A549 (cell line): Measurements from ENCODE around the gene TBC1D4. TPM values are rescaled to one million over a fixed set of nuclear protein-coding genes. Genes with fewer than 3 reads are reported as not detected.

Experiments
- ATAC-seq, 2 experiments: fragments of 200-7000 bp in 1 of 2; fragments of >200 bp in 1 of 2; cut with Nextera tagmentation in 1 of 2; cut with Tn5 transposase in 1 of 2; 3 replicates each; pipeline versions ENCODE4 v1.8.0 to v1.9.1; 2018 to 2020; ENCODE audit warnings: mild to moderate bottlenecking in 1 of 2, moderate library complexity in 1 of 2
- CTCF ChIA-PET: fragments of 300-600 bp; sonication (Branson Sonifier 250); formaldehyde crosslinking; extraction: SDS; loops from one replicate; lab custom pipeline; 2021; ENCODE audit warnings: antibody characterized with exemption, inconsistent platforms; lab: Yijun Ruan, JAX
- POLR2A ChIA-PET: fragments of 350-600 bp; formaldehyde crosslinking; extraction: SDS; loops from one replicate; lab custom pipeline; 2021; ENCODE audit warnings: antibody characterized with exemption, inconsistent platforms; lab: Yijun Ruan, JAX
- DNase-seq, 2 experiments: peaks; one replicate each; pipeline versions ENCODE4 v3.0.0 to v3.0.0-alpha.2; 2011 to 2016; ENCODE audit warnings: low read depth in 1 of 2, low spot score in 1 of 2
- FAIRE-seq: peaks from 2 replicates; lab custom pipeline; 2011; peaks lifted over from hg19 to GRCh38; lab: Jason Lieb, UNC
- H3K27ac ChIP-seq, 2 experiments: fragments of >200 bp; sonication (Bioruptor Twin); formaldehyde crosslinking; 3 replicates each; pipeline ENCODE4 v1.5.1; 2016 to 2017
- H3K4me1 ChIP-seq: fragments of >200 bp; sonication (Bioruptor Twin); formaldehyde crosslinking; 3 replicates; pipeline ENCODE4 v1.6.1; 2016
- H3K4me2 ChIP-seq: fragments of >200 bp; sonication (Bioruptor Twin); formaldehyde crosslinking; 3 replicates; pipeline ENCODE4 v1.6.1; 2016
- H3K4me3 ChIP-seq: fragments of >200 bp; sonication (Bioruptor Twin); formaldehyde crosslinking; 3 replicates; pipeline ENCODE4 v1.5.1; 2016
- H3K9me3 ChIP-seq: fragments of >200 bp; sonication (Bioruptor Twin); formaldehyde crosslinking; 3 replicates; pipeline ENCODE4 v1.6.1; 2016
- BHLHE40 ChIP-seq: IDR thresholded peaks from 2 replicates; pipeline ENCODE4 v1.6.1; 2012; ENCODE audit warnings: low read depth, low read length, inconsistent platforms
- CEBPB ChIP-seq, 2 experiments: fragments of >200 bp in 1 of 2; sonication (Bioruptor Twin) in 1 of 2; formaldehyde crosslinking in 1 of 2; IDR thresholded peaks; 2 replicates each; pipeline ENCODE4 v1.6.1; 2012 to 2016
- FOSL2 ChIP-seq, 2 experiments: fragments of 450-650 bp in 1 of 2; fragments of >200 bp in 1 of 2; sonication (Bioruptor Twin) in 1 of 2; formaldehyde crosslinking; IDR thresholded peaks; 2 replicates each; pipeline versions ENCODE4 v1.5.0 to v1.6.1; 2016 to 2020; ENCODE audit warnings: mild to moderate bottlenecking in 1 of 2, moderate library complexity in 1 of 2
- FOXS1 ChIP-seq: fragments of 250-450 bp; sonication (Bioruptor Pico); IDR thresholded peaks from 2 replicates; pipeline ENCODE4 v1.5.0; 2020; ENCODE audit warnings: mild to moderate bottlenecking, moderate library complexity
- HEYL ChIP-seq: fragments of 250-450 bp; sonication (Bioruptor Pico); IDR thresholded peaks from 2 replicates; pipeline ENCODE4 v1.8.0; 2021; ENCODE audit warnings: mild to moderate bottlenecking, moderate library complexity
- JUN ChIP-seq, 2 experiments: fragments of >200 bp; sonication (Bioruptor Twin); formaldehyde crosslinking; IDR thresholded peaks; 2 replicates in 1 of 2; 3 replicates in 1 of 2; pipeline ENCODE4 v1.6.1; 2016 to 2017
- KDM5A ChIP-seq: fragments of 200-600 bp; sonication (generic); IDR thresholded peaks from 2 replicates; pipeline ENCODE4 v1.6.1; 2016; ENCODE audit warnings: antibody characterized with exemption, mild to moderate bottlenecking
- MAFK ChIP-seq: fragments of 450-650 bp; IDR thresholded peaks from 2 replicates; pipeline ENCODE4 v1.6.1; 2014; ENCODE audit not compliant: partially characterized antibody
- MYC ChIP-seq: IDR thresholded peaks from 2 replicates; pipeline ENCODE4 v1.6.1; 2012; ENCODE audit warnings: mild to moderate bottlenecking, inconsistent platforms, low read length, improper control_type of control experiment, borderline replicate concordance
- PHF8 ChIP-seq: fragments of 200-600 bp; sonication (generic); IDR thresholded peaks from 2 replicates; pipeline ENCODE4 v1.6.1; 2016; ENCODE audit warnings: low read depth, mild to moderate bottlenecking, antibody characterized with exemption, moderate library complexity, borderline replicate concordance
- RCOR1 ChIP-seq: fragments of 150-350 bp; IDR thresholded peaks from 2 replicates; pipeline ENCODE4 v1.6.1; 2014; ENCODE audit warnings: antibody characterized with exemption, low read length, low read depth
- RNF2 ChIP-seq: fragments of 200-600 bp; sonication (generic); IDR thresholded peaks from 2 replicates; pipeline ENCODE4 v1.6.1; 2016; ENCODE audit warnings: low read depth, mild to moderate bottlenecking, antibody characterized with exemption, moderate library complexity, borderline replicate concordance
- TP53 ChIP-seq: fragments of 250-450 bp; sonication (Bioruptor Pico); IDR thresholded peaks from 2 replicates; pipeline ENCODE4 v1.5.0; 2021; ENCODE audit warnings: mild to moderate bottlenecking, moderate library complexity
- ZNF302 ChIP-seq: fragments of 250-450 bp; sonication (Bioruptor Pico); IDR thresholded peaks from 2 replicates; pipeline ENCODE4 v1.9.0; 2021; ENCODE audit warnings: inconsistent platforms, mild to moderate bottlenecking, moderate library complexity
- ZSCAN20 ChIP-seq: fragments of 250-450 bp; sonication (Bioruptor Pico); IDR thresholded peaks from 2 replicates; pipeline ENCODE4 v1.8.0; 2022; ENCODE audit warnings: mild to moderate bottlenecking, moderate library complexity
- WGBS: methylation state at CpG from one replicate; pipeline ENCODE4 v1.1.6; 2017; ENCODE audit errors: missing lambda C conversion rate; 5-methylcytosine and 5-hydroxymethylcytosine counted together
- polyA plus RNA-seq, 4 experiments: library from polyadenylated mRNA; depleted of rRNA in 3 of 4; stranded (reverse); fragments of >200 nt; fragmentation: RNase III in 1 of 4; extraction: RNeasy Plus Mini Kit Qiagen cat#74134 plus additional on column Dnase treatment in 1 of 4; gene quantifications; 2 replicates in 3 of 4; 3 replicates in 1 of 4; pipeline ENCODE4 v1.2.3, GENCODE V29; 2011 to 2017
- TF ChIP-seq, protein P1 (sequence below): IDR thresholded peaks from 2 replicates; pipeline ENCODE4 v1.6.1; 2012
- TF ChIP-seq, protein P2 (sequence below): fragments of 250-450 bp; sonication (Bioruptor Pico); IDR thresholded peaks from 2 replicates; pipeline ENCODE4 v1.5.0; 2021; ENCODE audit warnings: mild to moderate bottlenecking, moderate library complexity, borderline replicate concordance
- TF ChIP-seq, protein P3 (sequence below): fragments of 450-650 bp; IDR thresholded peaks from 2 replicates; pipeline ENCODE4 v1.6.1; 2014; ENCODE audit warnings: antibody characterized with exemption
- TF ChIP-seq, protein P4 (sequence below): fragments of 200-600 bp; sonication (generic); IDR thresholded peaks from 2 replicates; pipeline ENCODE4 v1.6.1; 2016; ENCODE audit warnings: antibody characterized with exemption, mild to moderate bottlenecking, moderate library complexity

The TBC1D4 gene
- polyA plus RNA-seq, 2 of the 4 experiments (the other 2 are of a cell fraction) = 9.5 to 12.5 TPM

DNA sequence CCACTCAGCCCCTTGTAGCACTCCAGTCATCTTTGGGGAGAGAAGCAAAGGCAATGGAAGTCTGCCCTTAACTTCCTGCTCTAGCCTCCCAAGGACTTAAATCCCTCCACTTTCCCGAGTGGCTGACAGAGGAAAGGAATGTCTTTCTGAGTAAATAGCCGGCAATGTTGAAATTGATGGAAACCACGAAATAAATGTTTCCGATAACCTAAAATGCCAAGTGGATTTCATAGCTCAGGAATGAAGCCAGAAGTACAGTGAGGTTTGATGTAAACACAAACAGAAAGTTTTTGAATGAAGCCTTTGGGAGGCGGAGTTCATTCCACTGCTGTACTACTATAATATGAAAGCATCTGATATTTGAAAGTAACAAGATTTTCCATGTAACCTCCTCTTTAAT is 14.0 kb upstream of the TBC1D4 start:
- no peak for DNase-seq
- H3K4me2 ChIP-seq = no peak overlapping the region
- no peak for ATAC-seq
- ChIA-PET POLR2A (no interaction called here), CTCF (no interaction called here)
- no peak for TF ChIP-seq KDM5A
- TF ChIP-seq MYC = no peak
- no peak for TF ChIP-seq BHLHE40
- TF ChIP-seq, protein P1, sequence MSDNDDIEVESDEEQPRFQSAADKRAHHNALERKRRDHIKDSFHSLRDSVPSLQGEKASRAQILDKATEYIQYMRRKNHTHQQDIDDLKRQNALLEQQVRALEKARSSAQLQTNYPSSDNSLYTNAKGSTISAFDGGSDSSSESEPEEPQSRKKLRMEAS = no peak
- TF ChIP-seq FOXS1 (CRISPR knock-in tag) = no peak
- TF ChIP-seq ZSCAN20 = no peak
- TF ChIP-seq PHF8 = no peak
- no peak for TF ChIP-seq CEBPB (IDR thresholded peaks at IDR 0.05)
- no peak for TF ChIP-seq RCOR1
- no peak for TF ChIP-seq TP53
- TF ChIP-seq RNF2 = no peak
- no peak for TF ChIP-seq HEYL
- TF ChIP-seq, protein P2, sequence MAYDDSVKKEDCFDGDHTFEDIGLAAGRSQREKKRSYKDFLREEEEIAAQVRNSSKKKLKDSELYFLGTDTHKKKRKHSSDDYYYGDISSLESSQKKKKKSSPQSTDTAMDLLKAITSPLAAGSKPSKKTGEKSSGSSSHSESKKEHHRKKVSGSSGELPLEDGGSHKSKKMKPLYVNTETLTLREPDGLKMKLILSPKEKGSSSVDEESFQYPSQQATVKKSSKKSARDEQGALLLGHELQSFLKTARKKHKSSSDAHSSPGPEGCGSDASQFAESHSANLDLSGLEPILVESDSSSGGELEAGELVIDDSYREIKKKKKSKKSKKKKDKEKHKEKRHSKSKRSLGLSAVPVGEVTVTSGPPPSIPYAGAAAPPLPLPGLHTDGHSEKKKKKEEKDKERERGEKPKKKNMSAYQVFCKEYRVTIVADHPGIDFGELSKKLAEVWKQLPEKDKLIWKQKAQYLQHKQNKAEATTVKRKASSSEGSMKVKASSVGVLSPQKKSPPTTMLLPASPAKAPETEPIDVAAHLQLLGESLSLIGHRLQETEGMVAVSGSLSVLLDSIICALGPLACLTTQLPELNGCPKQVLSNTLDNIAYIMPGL (CRISPR knock-in tag) = no peak
- TF ChIP-seq, protein P3, sequence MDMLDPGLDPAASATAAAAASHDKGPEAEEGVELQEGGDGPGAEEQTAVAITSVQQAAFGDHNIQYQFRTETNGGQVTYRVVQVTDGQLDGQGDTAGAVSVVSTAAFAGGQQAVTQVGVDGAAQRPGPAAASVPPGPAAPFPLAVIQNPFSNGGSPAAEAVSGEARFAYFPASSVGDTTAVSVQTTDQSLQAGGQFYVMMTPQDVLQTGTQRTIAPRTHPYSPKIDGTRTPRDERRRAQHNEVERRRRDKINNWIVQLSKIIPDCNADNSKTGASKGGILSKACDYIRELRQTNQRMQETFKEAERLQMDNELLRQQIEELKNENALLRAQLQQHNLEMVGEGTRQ = no peak
- FAIRE-seq = no peak
- no peaks in the 10 kb centered on the region for H3K4me1 ChIP-seq
- H3K4me3 ChIP-seq = no peak overlapping the region
- WGBS = 61% methylated on average over 5 of the region's 5 CpGs
- no peaks in the 10 kb centered on the region for H3K9me3 ChIP-seq
- no peak overlapping the region for H3K27ac ChIP-seq

DNA sequence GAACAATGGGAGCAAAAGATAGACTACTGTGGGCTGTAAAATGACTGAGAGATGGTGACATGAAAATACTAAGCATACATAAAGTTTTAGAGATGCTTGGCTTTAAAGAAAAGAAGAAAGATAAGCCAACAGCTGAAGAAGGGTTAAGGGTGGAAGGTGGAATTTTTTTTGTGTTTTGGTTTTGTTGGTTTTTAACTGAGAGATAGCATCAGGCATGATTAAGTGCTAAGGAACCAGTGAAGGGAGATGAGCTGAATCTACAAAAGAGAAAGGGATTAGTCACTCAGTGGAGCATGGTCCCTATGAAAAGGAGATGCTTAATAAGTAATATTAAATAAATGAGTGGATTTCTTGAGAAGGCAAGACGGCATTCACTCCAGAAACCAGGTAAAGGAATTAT is 12.5 kb upstream of the TBC1D4 start:
- ChIA-PET POLR2A (no interaction called here), CTCF (no interaction called here)
- H3K4me2 ChIP-seq = no peak overlapping the region
- no peak for TF ChIP-seq JUN (IDR thresholded peaks at IDR 0.05)
- TF ChIP-seq MAFK = no peak
- TF ChIP-seq, protein P4, sequence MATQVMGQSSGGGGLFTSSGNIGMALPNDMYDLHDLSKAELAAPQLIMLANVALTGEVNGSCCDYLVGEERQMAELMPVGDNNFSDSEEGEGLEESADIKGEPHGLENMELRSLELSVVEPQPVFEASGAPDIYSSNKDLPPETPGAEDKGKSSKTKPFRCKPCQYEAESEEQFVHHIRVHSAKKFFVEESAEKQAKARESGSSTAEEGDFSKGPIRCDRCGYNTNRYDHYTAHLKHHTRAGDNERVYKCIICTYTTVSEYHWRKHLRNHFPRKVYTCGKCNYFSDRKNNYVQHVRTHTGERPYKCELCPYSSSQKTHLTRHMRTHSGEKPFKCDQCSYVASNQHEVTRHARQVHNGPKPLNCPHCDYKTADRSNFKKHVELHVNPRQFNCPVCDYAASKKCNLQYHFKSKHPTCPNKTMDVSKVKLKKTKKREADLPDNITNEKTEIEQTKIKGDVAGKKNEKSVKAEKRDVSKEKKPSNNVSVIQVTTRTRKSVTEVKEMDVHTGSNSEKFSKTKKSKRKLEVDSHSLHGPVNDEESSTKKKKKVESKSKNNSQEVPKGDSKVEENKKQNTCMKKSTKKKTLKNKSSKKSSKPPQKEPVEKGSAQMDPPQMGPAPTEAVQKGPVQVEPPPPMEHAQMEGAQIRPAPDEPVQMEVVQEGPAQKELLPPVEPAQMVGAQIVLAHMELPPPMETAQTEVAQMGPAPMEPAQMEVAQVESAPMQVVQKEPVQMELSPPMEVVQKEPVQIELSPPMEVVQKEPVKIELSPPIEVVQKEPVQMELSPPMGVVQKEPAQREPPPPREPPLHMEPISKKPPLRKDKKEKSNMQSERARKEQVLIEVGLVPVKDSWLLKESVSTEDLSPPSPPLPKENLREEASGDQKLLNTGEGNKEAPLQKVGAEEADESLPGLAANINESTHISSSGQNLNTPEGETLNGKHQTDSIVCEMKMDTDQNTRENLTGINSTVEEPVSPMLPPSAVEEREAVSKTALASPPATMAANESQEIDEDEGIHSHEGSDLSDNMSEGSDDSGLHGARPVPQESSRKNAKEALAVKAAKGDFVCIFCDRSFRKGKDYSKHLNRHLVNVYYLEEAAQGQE = no peak
- no peak for TF ChIP-seq FOSL2 (IDR thresholded peaks at IDR 0.05)
- no peak for TF ChIP-seq FOSL2 (CRISPR knock-in tag; IDR thresholded peaks at IDR 0.05)
- no peak for TF ChIP-seq ZNF302 (CRISPR knock-in tag)
- H3K9me3 ChIP-seq = no peaks in the 10 kb centered on the region
- no peak for DNase-seq
- WGBS = no CpG with 5 or more reads among the region's 1 CpG
- ATAC-seq = no peak
- H3K4me3 ChIP-seq = no peak overlapping the region
- H3K27ac ChIP-seq = no peak overlapping the region
- no peak for FAIRE-seq
- H3K4me1 ChIP-seq = peaks cover 12% of the 10 kb centered on the region
